ENCODE data around the gene CYP1A2. TPM values are rescaled to one million over a fixed set of nuclear protein-coding genes. Genes with fewer than 3 reads are reported as not detected.
A peak's percentile ranks its signal among the peaks of the same experiment; 100 is the strongest.

The CYP1A2 gene
- total RNA-seq, 2 donors from 2014 or later = not detected

- ATAC-seq (peak; percentile 48), DNase-seq (peak; percentile 73 to 77)
- intact Hi-C loops (cut with DNase I, micrococcal nuclease) = no loop called here
These were observed 50.0 kb downstream of the CYP1A2 start for GRCh38 chr15:74798388-74799254.

- intact Hi-C loops (cut with DNase I, micrococcal nuclease) = no loop called here
- no peak for DNase-seq
- no peak for ATAC-seq
These were observed 50.7 kb downstream of the CYP1A2 start for GRCh38 chr15:74799255-74799855.

GRCh38 chr15:74799856-74800558 is 51.4 kb downstream of the CYP1A2 start:
- ATAC-seq (peak; percentile 84), DNase-seq (peak; percentile 85 to 86)
- intact Hi-C loops (cut with DNase I, micrococcal nuclease) = no loop called here

GRCh38 chr15:74800559-74801094 is 52.0 kb downstream of the CYP1A2 start:
- DNase-seq (peak in 1 of 2 donors; percentile 59), ATAC-seq (no peak)
- intact Hi-C loops (cut with DNase I, micrococcal nuclease) = no loop called here

- no peak for DNase-seq
- intact Hi-C loops (cut with DNase I, micrococcal nuclease) = no loop called here
- ATAC-seq = no peak
These were observed 52.8 kb downstream of the CYP1A2 start for GRCh38 chr15:74801311-74801997.

GRCh38 chr15:74802290-74802689 is 53.6 kb downstream of the CYP1A2 start:
- intact Hi-C loops (cut with DNase I, micrococcal nuclease) = no loop called here
- ATAC-seq (no peak), DNase-seq (no peak)

GRCh38 chr15:74802862-74803447 is 54.3 kb downstream of the CYP1A2 start:
- no peak for ATAC-seq
- intact Hi-C loops (cut with DNase I, micrococcal nuclease) = no loop called here
- no peak for DNase-seq

GRCh38 chr15:74804935-74805334 is 56.3 kb downstream of the CYP1A2 start:
- ATAC-seq (no peak), DNase-seq (no peak)
- intact Hi-C loops (cut with DNase I, micrococcal nuclease) = no loop called here

Small RNA genes within 50 kb of the gene (microRNA-seq; reads per million reads assigned to microRNA genes)
- gene MIR4513 = 0 reads per million in 2 donors

Other genes with a start within 250 kb of the CYP1A2 start
- 10 to 100 TPM; 11.7 to 12.1 TPM for gene ARID3B, start 207.6 kb upstream of the CYP1A2 start, total RNA-seq
- gene CLK3, start 133.0 kb upstream of the CYP1A2 start, total RNA-seq = 10 to 100 TPM; 90.8 to 92.9 TPM
- 10 to 100 TPM; 21.6 to 32.5 TPM for gene EDC3, start 52.8 kb upstream of the CYP1A2 start, total RNA-seq
- gene CYP1A1, start 23.3 kb upstream of the CYP1A2 start, total RNA-seq = under 1 TPM in 1 of 2 donors, not detected in 1; 0.82 TPM
- 10 to 100 TPM; 84.8 to 96.9 TPM for gene CSK, start 33.2 kb downstream of the CYP1A2 start, total RNA-seq
- under 1 TPM in 1 of 2 donors, not detected in 1; 0.40 TPM for gene LMAN1L, start 64.0 kb downstream of the CYP1A2 start, total RNA-seq
- under 1 TPM in 1 of 2 donors, not detected in 1; 0.15 TPM for gene CPLX3, start 77.8 kb downstream of the CYP1A2 start, total RNA-seq
- gene ULK3, start 94.3 kb downstream of the CYP1A2 start, total RNA-seq = 10 to 100 TPM; 70.7 to 83.2 TPM
- gene SCAMP2, start 124.5 kb downstream of the CYP1A2 start, total RNA-seq = 100 to 1,000 TPM; 188 to 209 TPM
- 10 to 100 TPM; 62.2 to 76.7 TPM for gene MPI, start 141.2 kb downstream of the CYP1A2 start, total RNA-seq
- 10 to 100 TPM; 53.5 to 64.9 TPM for gene FAM219B, start 158.0 kb downstream of the CYP1A2 start, total RNA-seq
- gene COX5A, start 189.2 kb downstream of the CYP1A2 start, total RNA-seq = 100 to 1,000 TPM; 564 to 684 TPM
- 10 to 100 TPM; 12.0 to 12.7 TPM for gene RPP25, start 207.9 kb downstream of the CYP1A2 start, total RNA-seq
- 1 to 10 TPM; 4.5 to 8.6 TPM for gene SCAMP5, start 246.7 kb downstream of the CYP1A2 start, total RNA-seq